ENCODE data around the gene INHBE.
"Not testable (repeated sequence)": the region's sequence is repeated elsewhere in the genome, so short reads cannot be mapped to it uniquely, and the experiment has no call there.

- TF ChIP-seq, protein P1, sequence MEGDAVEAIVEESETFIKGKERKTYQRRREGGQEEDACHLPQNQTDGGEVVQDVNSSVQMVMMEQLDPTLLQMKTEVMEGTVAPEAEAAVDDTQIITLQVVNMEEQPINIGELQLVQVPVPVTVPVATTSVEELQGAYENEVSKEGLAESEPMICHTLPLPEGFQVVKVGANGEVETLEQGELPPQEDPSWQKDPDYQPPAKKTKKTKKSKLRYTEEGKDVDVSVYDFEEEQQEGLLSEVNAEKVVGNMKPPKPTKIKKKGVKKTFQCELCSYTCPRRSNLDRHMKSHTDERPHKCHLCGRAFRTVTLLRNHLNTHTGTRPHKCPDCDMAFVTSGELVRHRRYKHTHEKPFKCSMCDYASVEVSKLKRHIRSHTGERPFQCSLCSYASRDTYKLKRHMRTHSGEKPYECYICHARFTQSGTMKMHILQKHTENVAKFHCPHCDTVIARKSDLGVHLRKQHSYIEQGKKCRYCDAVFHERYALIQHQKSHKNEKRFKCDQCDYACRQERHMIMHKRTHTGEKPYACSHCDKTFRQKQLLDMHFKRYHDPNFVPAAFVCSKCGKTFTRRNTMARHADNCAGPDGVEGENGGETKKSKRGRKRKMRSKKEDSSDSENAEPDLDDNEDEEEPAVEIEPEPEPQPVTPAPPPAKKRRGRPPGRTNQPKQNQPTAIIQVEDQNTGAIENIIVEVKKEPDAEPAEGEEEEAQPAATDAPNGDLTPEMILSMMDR (IDR thresholded peaks at IDR 0.05; ENCODE audit: borderline replicate concordance, extremely low read depth, low read length, poor library complexity, severe bottlenecking), result not testable (repeated sequence)
- not testable (repeated sequence) for TF ChIP-seq EZH2 (IDR thresholded peaks at IDR 0.05; ENCODE audit: borderline replicate concordance, low read depth, low read length, severe bottlenecking)
These were observed 40.1 kb downstream of the INHBE start for GRCh38 chr12:57495051-57495701.
